HepG2 (cell line): ENCODE measurements around the gene CADM1. TPM values are rescaled to one million over a fixed set of nuclear protein-coding genes. Genes with fewer than 3 reads are reported as not detected.

Experiments
- ARID2 ChIP-seq: sonication (generic); formaldehyde crosslinking; IDR thresholded peaks from 2 replicates; pipeline ENCODE4 v1.8.1; 2022; ENCODE audit warnings: mild to moderate bottlenecking, missing genetic modification reagents, borderline replicate concordance
- DMAP1 ChIP-seq: IDR thresholded peaks from 2 replicates; pipeline ENCODE4 v1.6.1; 2016
- FOSL2 ChIP-seq: sonication (generic); formaldehyde crosslinking; IDR thresholded peaks from 2 replicates; pipeline ENCODE4 v1.4.0; 2020; ENCODE audit warnings: missing genetic modification reagents
- HNF4G ChIP-seq, 2 experiments: sonication (generic) in 1 of 2; formaldehyde crosslinking in 1 of 2; IDR thresholded peaks; 2 replicates each; pipeline versions ENCODE4 v1.4.0 to v1.6.1; 2011 to 2020; ENCODE audit warnings: borderline replicate concordance in 2 of 2, low read depth in 2 of 2, mild to moderate bottlenecking in 2 of 2, low read length in 1 of 2, missing genetic modification reagents in 1 of 2, moderate library complexity in 1 of 2
- HOXA5 ChIP-seq: sonication (generic); formaldehyde crosslinking; IDR thresholded peaks from 2 replicates; pipeline ENCODE4 v1.4.0; 2020; ENCODE audit warnings: missing genetic modification reagents
- IRF2 ChIP-seq: IDR thresholded peaks from 2 replicates; pipeline ENCODE4 v1.6.1; 2018; ENCODE audit warnings: missing genetic modification reagents, missing compliant biosample characterization
- PCBP1 ChIP-seq: fragments of 200-400 bp; formaldehyde crosslinking; IDR thresholded peaks from 2 replicates; pipeline ENCODE4 v1.6.1; 2017; ENCODE audit warnings: mild to moderate bottlenecking, low read depth, low read length, borderline replicate concordance
- RBAK ChIP-seq: sonication (generic); formaldehyde crosslinking; IDR thresholded peaks from 2 replicates; pipeline ENCODE4 v1.5.1; 2020; ENCODE audit warnings: mild to moderate bottlenecking, missing genetic modification reagents
- SRSF4 ChIP-seq: fragments of 200-400 bp; formaldehyde crosslinking; IDR thresholded peaks from one replicate; pipeline ENCODE4 v1.6.1; 2018; ENCODE audit warnings: mild to moderate bottlenecking, low read depth, low read length, moderate library complexity; ENCODE audit not compliant: poor library complexity, severe bottlenecking
- ZNF260 ChIP-seq: sonication (generic); formaldehyde crosslinking; IDR thresholded peaks from 2 replicates; pipeline ENCODE4 v1.4.0; 2020; ENCODE audit warnings: missing genetic modification reagents, low read depth, mild to moderate bottlenecking, borderline replicate concordance
- ZNF7 ChIP-seq: IDR thresholded peaks from 2 replicates; pipeline ENCODE4 v1.6.1; 2016; ENCODE audit warnings: missing biosample characterization, missing genetic modification reagents
- ZSCAN20 ChIP-seq: sonication (generic); formaldehyde crosslinking; IDR thresholded peaks from 2 replicates; pipeline ENCODE4 v1.4.0; 2020; ENCODE audit warnings: missing genetic modification reagents, mild to moderate bottlenecking, borderline replicate concordance
- polyA plus RNA-seq, 8 experiments: library from polyadenylated mRNA; depleted of rRNA in 3 of 8; stranded (reverse) in 7 of 8; unstranded in 1 of 8; fragments of >200 nt; fragmentation: Illumina TruSeq in 4 of 8; extraction: Trizol in 4 of 8; gene quantifications; 2 replicates each; pipeline versions ENCODE4 v1.2.1 to v1.2.3, GENCODE V29; 2011 to 2016; ENCODE audit warnings: low read depth in 4 of 8, missing spikeins in 1 of 8, mixed read lengths in 1 of 8; ENCODE audit not compliant: insufficient read depth in 1 of 8
- total RNA-seq, 5 experiments: library from RNA; depleted of rRNA; stranded (reverse); fragments of >200 nt; fragmentation: Illumina TruSeq; extraction: Trizol; gene quantifications; 2 replicates each; pipeline ENCODE4 v1.2.3, GENCODE V29; 2016; ENCODE audit warnings: low read depth in 1 of 5
- TF ChIP-seq, protein P1 (sequence below): sonication (generic); formaldehyde crosslinking; IDR thresholded peaks from 2 replicates; pipeline ENCODE4 v1.5.0; 2020; ENCODE audit warnings: mild to moderate bottlenecking, missing genetic modification reagents
- TF ChIP-seq, protein P2 (sequence below): sonication (generic); formaldehyde crosslinking; IDR thresholded peaks from 2 replicates; pipeline ENCODE4 v1.5.0; 2020; ENCODE audit warnings: mild to moderate bottlenecking, missing genetic modification reagents
- TF ChIP-seq, protein P3 (sequence below): sonication (generic); formaldehyde crosslinking; conservative IDR thresholded peaks from 2 replicates; pipeline ENCODE4 v1.8.0; 2022; ENCODE audit warnings: mild to moderate bottlenecking, moderate library complexity, missing genetic modification reagents
- TF ChIP-seq, protein P4 (sequence below): sonication (generic); formaldehyde crosslinking; IDR thresholded peaks from 2 replicates; pipeline ENCODE4 v1.5.0; 2020; ENCODE audit warnings: missing genetic modification reagents
- TF ChIP-seq, protein P5 (sequence below): sonication (generic); formaldehyde crosslinking; IDR thresholded peaks from 2 replicates; pipeline ENCODE4 v1.4.0; 2020; ENCODE audit warnings: low read depth, missing genetic modification reagents

The CADM1 gene
- total and polyA plus RNA-seq, 2 of the 13 experiments (the other 11 are each of a cell fraction or from before 2014, with no cell fraction given) = 71.3 to 122 TPM

DNA sequence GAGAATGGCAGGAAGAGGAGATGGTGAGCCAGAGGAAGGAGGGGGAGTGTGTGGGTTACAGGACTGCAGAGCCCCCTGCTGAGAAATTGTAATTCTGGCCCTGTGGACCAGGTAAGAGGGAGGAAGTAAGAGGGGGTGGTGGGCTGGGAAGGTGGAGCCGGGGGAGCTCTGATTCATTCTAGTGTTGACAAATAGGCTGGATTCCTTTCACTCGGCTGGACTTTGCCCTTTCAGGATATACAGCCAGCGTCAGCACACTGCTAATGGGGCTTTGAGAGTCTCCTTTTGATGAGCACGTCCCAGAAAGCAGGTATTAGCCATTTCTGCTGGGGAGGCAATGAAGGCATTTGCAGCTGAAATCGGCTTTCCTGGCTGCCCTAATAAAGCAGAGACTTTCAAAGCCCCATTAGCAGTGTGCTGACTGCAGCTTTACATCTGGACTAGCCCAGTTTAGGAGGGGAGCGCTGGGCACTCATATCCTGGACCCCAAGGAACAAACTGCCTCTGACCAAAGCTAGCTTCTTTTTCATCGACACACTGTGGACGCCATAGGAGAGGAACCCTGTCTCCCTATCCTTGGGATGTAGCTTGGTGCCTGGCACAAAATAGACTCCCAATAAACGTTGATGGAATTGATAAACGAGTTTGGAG, 44.8 kb upstream of the CADM1 start (continued):
- TF ChIP-seq, protein P1, sequence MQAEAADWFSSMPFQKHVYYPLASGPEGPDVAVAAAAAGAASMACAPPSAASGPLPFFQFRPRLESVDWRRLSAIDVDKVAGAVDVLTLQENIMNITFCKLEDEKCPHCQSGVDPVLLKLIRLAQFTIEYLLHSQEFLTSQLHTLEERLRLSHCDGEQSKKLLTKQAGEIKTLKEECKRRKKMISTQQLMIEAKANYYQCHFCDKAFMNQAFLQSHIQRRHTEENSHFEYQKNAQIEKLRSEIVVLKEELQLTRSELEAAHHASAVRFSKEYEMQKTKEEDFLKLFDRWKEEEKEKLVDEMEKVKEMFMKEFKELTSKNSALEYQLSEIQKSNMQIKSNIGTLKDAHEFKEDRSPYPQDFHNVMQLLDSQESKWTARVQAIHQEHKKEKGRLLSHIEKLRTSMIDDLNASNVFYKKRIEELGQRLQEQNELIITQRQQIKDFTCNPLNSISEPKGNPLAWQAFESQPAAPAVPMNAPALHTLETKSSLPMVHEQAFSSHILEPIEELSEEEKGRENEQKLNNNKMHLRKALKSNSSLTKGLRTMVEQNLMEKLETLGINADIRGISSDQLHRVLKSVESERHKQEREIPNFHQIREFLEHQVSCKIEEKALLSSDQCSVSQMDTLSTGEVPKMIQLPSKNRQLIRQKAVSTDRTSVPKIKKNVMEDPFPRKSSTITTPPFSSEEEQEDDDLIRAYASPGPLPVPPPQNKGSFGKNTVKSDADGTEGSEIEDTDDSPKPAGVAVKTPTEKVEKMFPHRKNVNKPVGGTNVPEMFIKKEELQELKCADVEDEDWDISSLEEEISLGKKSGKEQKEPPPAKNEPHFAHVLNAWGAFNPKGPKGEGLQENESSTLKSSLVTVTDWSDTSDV (CRISPR knock-in tag) = no peak
- TF ChIP-seq ARID2 (CRISPR knock-in tag) (no peak), IRF2 (no peak; the same call in 1 of the 2 replicates), ZNF7 (no peak), DMAP1 (peak; percentile 28; the same call in 1 of the 2 replicates), HNF4G (IDR thresholded peaks at IDR 0.05; ENCODE audit: borderline replicate concordance, low read depth, low read length) (peak; percentile 85), HNF4G (CRISPR knock-in tag; IDR thresholded peaks at IDR 0.05; ENCODE audit: borderline replicate concordance, low read depth) (peak; percentile 50; the same call in 1 of the 2 replicates), SRSF4 (no peak), PCBP1 (no peak), HOXA5 (CRISPR knock-in tag) (peak; percentile 38; the same call in 1 of the 2 replicates), ZNF260 (CRISPR knock-in tag) (no peak), FOSL2 (CRISPR knock-in tag) (peak; percentile 95), ZSCAN20 (0 out of 2 replicates have a peak, but pooled peaks have one; percentile 25), RBAK (CRISPR knock-in tag) (no peak)
- TF ChIP-seq, protein P2, sequence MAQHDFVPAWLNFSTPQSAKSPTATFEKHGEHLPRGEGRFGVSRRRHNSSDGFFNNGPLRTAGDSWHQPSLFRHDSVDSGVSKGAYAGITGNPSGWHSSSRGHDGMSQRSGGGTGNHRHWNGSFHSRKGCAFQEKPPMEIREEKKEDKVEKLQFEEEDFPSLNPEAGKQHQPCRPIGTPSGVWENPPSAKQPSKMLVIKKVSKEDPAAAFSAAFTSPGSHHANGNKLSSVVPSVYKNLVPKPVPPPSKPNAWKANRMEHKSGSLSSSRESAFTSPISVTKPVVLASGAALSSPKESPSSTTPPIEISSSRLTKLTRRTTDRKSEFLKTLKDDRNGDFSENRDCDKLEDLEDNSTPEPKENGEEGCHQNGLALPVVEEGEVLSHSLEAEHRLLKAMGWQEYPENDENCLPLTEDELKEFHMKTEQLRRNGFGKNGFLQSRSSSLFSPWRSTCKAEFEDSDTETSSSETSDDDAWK = no peak
- TF ChIP-seq, protein P3, sequence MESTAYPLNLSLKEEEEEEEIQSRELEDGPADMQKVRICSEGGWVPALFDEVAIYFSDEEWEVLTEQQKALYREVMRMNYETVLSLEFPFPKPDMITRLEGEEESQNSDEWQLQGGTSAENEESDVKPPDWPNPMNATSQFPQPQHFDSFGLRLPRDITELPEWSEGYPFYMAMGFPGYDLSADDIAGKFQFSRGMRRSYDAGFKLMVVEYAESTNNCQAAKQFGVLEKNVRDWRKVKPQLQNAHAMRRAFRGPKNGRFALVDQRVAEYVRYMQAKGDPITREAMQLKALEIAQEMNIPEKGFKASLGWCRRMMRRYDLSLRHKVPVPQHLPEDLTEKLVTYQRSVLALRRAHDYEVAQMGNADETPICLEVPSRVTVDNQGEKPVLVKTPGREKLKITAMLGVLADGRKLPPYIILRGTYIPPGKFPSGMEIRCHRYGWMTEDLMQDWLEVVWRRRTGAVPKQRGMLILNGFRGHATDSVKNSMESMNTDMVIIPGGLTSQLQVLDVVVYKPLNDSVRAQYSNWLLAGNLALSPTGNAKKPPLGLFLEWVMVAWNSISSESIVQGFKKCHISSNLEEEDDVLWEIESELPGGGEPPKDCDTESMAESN (CRISPR knock-in tag) = no peak
- TF ChIP-seq, protein P4, sequence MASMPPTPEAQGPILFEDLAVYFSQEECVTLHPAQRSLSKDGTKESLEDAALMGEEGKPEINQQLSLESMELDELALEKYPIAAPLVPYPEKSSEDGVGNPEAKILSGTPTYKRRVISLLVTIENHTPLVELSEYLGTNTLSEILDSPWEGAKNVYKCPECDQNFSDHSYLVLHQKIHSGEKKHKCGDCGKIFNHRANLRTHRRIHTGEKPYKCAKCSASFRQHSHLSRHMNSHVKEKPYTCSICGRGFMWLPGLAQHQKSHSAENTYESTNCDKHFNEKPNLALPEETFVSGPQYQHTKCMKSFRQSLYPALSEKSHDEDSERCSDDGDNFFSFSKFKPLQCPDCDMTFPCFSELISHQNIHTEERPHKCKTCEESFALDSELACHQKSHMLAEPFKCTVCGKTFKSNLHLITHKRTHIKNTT (CRISPR knock-in tag) = no peak
- TF ChIP-seq, protein P5, sequence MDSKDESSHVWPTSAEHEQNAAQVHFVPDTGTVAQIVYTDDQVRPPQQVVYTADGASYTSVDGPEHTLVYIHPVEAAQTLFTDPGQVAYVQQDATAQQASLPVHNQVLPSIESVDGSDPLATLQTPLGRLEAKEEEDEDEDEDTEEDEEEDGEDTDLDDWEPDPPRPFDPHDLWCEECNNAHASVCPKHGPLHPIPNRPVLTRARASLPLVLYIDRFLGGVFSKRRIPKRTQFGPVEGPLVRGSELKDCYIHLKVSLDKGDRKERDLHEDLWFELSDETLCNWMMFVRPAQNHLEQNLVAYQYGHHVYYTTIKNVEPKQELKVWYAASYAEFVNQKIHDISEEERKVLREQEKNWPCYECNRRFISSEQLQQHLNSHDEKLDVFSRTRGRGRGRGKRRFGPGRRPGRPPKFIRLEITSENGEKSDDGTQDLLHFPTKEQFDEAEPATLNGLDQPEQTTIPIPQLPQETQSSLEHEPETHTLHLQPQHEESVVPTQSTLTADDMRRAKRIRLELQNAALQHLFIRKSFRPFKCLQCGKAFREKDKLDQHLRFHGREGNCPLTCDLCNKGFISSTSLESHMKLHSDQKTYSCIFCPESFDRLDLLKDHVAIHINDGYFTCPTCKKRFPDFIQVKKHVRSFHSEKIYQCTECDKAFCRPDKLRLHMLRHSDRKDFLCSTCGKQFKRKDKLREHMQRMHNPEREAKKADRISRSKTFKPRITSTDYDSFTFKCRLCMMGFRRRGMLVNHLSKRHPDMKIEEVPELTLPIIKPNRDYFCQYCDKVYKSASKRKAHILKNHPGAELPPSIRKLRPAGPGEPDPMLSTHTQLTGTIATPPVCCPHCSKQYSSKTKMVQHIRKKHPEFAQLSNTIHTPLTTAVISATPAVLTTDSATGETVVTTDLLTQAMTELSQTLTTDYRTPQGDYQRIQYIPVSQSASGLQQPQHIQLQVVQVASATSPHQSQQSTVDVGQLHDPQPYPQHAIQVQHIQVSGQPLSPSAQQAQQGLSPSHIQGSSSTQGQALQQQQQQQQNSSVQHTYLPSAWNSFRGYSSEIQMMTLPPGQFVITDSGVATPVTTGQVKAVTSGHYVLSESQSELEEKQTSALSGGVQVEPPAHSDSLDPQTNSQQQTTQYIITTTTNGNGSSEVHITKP (CRISPR knock-in tag) = no peak
